ENCODE data around the gene IGBP1.

DNA sequence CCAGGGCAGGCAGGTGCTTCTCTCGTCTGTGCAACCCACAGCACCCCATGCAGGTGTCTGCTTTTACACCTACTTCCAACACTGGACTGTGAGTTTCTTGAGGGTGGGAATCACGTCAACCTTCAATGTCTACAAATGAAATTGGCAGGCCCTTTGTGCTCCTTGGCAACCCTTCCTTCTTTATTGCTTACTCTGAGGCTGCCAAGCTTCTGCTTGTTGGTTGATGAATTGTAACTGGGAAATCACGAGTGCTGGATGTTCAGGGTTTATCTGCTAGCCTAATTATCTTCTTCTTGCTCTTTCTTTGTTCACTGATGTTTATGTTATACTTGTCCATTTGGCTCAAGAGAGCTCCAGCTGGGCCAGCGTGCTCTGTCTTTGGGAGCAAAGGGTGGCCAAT, 41.5 kb downstream of the IGBP1 start:
- TF ChIP-seq, protein P1, sequence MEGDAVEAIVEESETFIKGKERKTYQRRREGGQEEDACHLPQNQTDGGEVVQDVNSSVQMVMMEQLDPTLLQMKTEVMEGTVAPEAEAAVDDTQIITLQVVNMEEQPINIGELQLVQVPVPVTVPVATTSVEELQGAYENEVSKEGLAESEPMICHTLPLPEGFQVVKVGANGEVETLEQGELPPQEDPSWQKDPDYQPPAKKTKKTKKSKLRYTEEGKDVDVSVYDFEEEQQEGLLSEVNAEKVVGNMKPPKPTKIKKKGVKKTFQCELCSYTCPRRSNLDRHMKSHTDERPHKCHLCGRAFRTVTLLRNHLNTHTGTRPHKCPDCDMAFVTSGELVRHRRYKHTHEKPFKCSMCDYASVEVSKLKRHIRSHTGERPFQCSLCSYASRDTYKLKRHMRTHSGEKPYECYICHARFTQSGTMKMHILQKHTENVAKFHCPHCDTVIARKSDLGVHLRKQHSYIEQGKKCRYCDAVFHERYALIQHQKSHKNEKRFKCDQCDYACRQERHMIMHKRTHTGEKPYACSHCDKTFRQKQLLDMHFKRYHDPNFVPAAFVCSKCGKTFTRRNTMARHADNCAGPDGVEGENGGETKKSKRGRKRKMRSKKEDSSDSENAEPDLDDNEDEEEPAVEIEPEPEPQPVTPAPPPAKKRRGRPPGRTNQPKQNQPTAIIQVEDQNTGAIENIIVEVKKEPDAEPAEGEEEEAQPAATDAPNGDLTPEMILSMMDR (IDR thresholded peaks at IDR 0.05) = no peak
- TF ChIP-seq EP300 (IDR thresholded peaks at IDR 0.05; ENCODE audit: low read depth) (no peak), POLR2A (IDR thresholded peaks at IDR 0.05) (no peak)
